Neural progenitor cell (in vitro differentiated cells): ENCODE results near the gene NCEH1. TPM values are rescaled to one million over a fixed set of nuclear protein-coding genes. Genes with fewer than 3 reads are reported as not detected.

Experiments
- DNase-seq: peaks from one replicate; pipeline ENCODE4 v3.0.0-alpha.2; 2016; ENCODE audit warnings: low spot score
- H2AFZ ChIP-seq: fragments of 200-600 bp; sonication (generic); replicated peaks from 2 replicates; pipeline ENCODE4 v1.6.1; 2016; ENCODE audit warnings: antibody characterized with exemption
- H3F3A ChIP-seq: fragments of 200-600 bp; sonication (generic); 2 replicates; pipeline ENCODE4 v1.6.1; 2016; ENCODE audit warnings: antibody characterized with exemption, low read depth
- H3K27ac ChIP-seq: fragments of 200-600 bp; sonication (generic); 2 replicates; pipeline ENCODE4 v1.5.1; 2016; ENCODE audit warnings: mild to moderate bottlenecking
- H3K27me3 ChIP-seq: fragments of 200-600 bp; sonication (generic); 2 replicates; pipeline ENCODE4 v1.6.1; 2016; ENCODE audit warnings: mild to moderate bottlenecking, moderate library complexity
- H3K36me3 ChIP-seq: fragments of 200-600 bp; sonication (generic); 2 replicates; pipeline ENCODE4 v1.5.1; 2016
- H3K4me1 ChIP-seq: fragments of 200-600 bp; sonication (generic); 2 replicates; pipeline ENCODE4 v1.6.1; 2016; ENCODE audit warnings: mixed run types
- H3K4me2 ChIP-seq: fragments of 200-600 bp; sonication (generic); 2 replicates; pipeline ENCODE4 v1.6.1; 2016
- H3K4me3 ChIP-seq: fragments of 200-600 bp; sonication (generic); 2 replicates; pipeline ENCODE4 v1.5.1; 2016
- H3K79me2 ChIP-seq: fragments of 200-600 bp; sonication (generic); 2 replicates; pipeline ENCODE4 v1.6.1; 2016; ENCODE audit warnings: low read depth
- H3K9ac ChIP-seq: fragments of 200-600 bp; sonication (generic); 2 replicates; pipeline ENCODE4 v1.6.1; 2016
- H3K9me3 ChIP-seq: fragments of 200-600 bp; sonication (generic); 2 replicates; pipeline ENCODE4 v1.5.1; 2016; ENCODE audit warnings: low read depth
- H4K20me1 ChIP-seq: fragments of 200-600 bp; sonication (generic); 2 replicates; pipeline ENCODE4 v1.6.1; 2016; ENCODE audit warnings: low read depth
- H3K27ac Mint-ChIP-seq: 3 replicates; pipeline ENCODE4 v1.8.0; 2021; ENCODE audit warnings: mixed read lengths
- H3K27me3 Mint-ChIP-seq: 2 replicates; pipeline ENCODE4 v1.8.0; 2022; ENCODE audit warnings: low read depth, mild to moderate bottlenecking, inconsistent platforms, moderate library complexity, mixed read lengths; ENCODE audit not compliant: insufficient read depth
- H3K36me3 Mint-ChIP-seq: 3 replicates; pipeline ENCODE4 v1.8.0; 2021; ENCODE audit warnings: mixed read lengths
- H3K4me1 Mint-ChIP-seq: 3 replicates; pipeline ENCODE4 v1.8.0; 2021; ENCODE audit warnings: mixed read lengths
- H3K4me3 Mint-ChIP-seq: 3 replicates; pipeline ENCODE4 v1.8.0; 2021; ENCODE audit warnings: mild to moderate bottlenecking, moderate library complexity, mixed read lengths
- H3K9me3 Mint-ChIP-seq: 3 replicates; pipeline ENCODE4 v1.8.0; 2020; ENCODE audit warnings: mixed read lengths
- CTCF ChIP-seq: fragments of 200-600 bp; sonication (generic); IDR thresholded peaks from 2 replicates; pipeline ENCODE4 v1.5.1; 2017; ENCODE audit warnings: antibody characterized with exemption, mild to moderate bottlenecking
- EZH2 ChIP-seq: fragments of 200-600 bp; sonication (generic); IDR thresholded peaks from 2 replicates; pipeline ENCODE4 v1.6.1; 2017; ENCODE audit warnings: antibody characterized with exemption, mild to moderate bottlenecking, moderate library complexity
- EZH2phosphoT487 ChIP-seq: fragments of 200-600 bp; sonication (generic); IDR thresholded peaks from 2 replicates; pipeline ENCODE4 v1.6.1; 2017; ENCODE audit warnings: antibody characterized with exemption
- total RNA-seq: library from RNA; depleted of rRNA; stranded (reverse); fragments of >200 nt; gene quantifications from 2 replicates; pipeline ENCODE4 v1.2.3, GENCODE V29; 2015; ENCODE audit warnings: low replicate concordance

NCEH1 gene
- total RNA-seq, 1 donor from 2014 or later: 7.7 TPM

- no peak overlapping the region for H3K4me2 ChIP-seq
- peaks cover 13% of the 10 kb centered on the region for H3F3A ChIP-seq
- Mint-ChIP-seq H3K27ac (no peak overlapping the region), H3K27me3 (peaks cover 7% of the 10 kb centered on the region), H3K4me1 (peaks cover 25% of the 10 kb centered on the region), H3K4me3 (no peak overlapping the region), H3K9me3 (peaks cover 3% of the 10 kb centered on the region), H3K36me3 (no peaks in the 10 kb centered on the region)
- no peaks in the 10 kb centered on the region for H4K20me1 ChIP-seq
- DNase-seq: no peak
- no peaks in the 10 kb centered on the region for H3K36me3 ChIP-seq
- no peaks in the 10 kb centered on the region for H3K27me3 ChIP-seq
- H2AFZ ChIP-seq: no peak overlapping the region
- no peak overlapping the region for H3K9ac ChIP-seq
- no peaks in the 10 kb centered on the region for H3K9me3 ChIP-seq
- no peaks in the 10 kb centered on the region for H3K4me1 ChIP-seq
- no peak overlapping the region for H3K27ac ChIP-seq
- no peaks in the 10 kb centered on the region for H3K79me2 ChIP-seq
- TF ChIP-seq CTCF (no peak), EZH2 (no peak), EZH2phosphoT487 (no peak)
- no peak overlapping the region for H3K4me3 ChIP-seq
Measured at GRCh38 chr3:172655388-172655787, 55.5 kb downstream of the NCEH1 start.

GRCh38 chr3:172654470-172654869 lies 56.4 kb downstream of the NCEH1 start:
- no peaks in the 10 kb centered on the region for H3K79me2 ChIP-seq
- no peak for DNase-seq
- H3K27me3 ChIP-seq: no peaks in the 10 kb centered on the region
- H3K4me2 ChIP-seq: no peak overlapping the region
- no peak overlapping the region for H3K27ac ChIP-seq
- H3K4me3 Mint-ChIP-seq: no peak overlapping the region
- peaks cover 13% of the 10 kb centered on the region for H3F3A ChIP-seq
- H3K27ac Mint-ChIP-seq: no peak overlapping the region
- peaks cover 3% of the 10 kb centered on the region for H3K9me3 Mint-ChIP-seq
- H3K36me3 ChIP-seq: no peaks in the 10 kb centered on the region
- no peaks in the 10 kb centered on the region for H3K4me1 ChIP-seq
- H3K4me1 Mint-ChIP-seq: peaks cover 28% of the 10 kb centered on the region
- H3K36me3 Mint-ChIP-seq: no peaks in the 10 kb centered on the region
- no peaks in the 10 kb centered on the region for H3K9me3 ChIP-seq
- H4K20me1 ChIP-seq: no peaks in the 10 kb centered on the region
- TF ChIP-seq EZH2phosphoT487 (no peak), CTCF (no peak), EZH2 (no peak)
- H3K4me3 ChIP-seq: no peak overlapping the region
- H3K9ac ChIP-seq: no peak overlapping the region
- no peak overlapping the region for H2AFZ ChIP-seq
- peaks cover 7% of the 10 kb centered on the region for H3K27me3 Mint-ChIP-seq

GRCh38 chr3:172653004-172653572 lies 57.8 kb downstream of the NCEH1 start:
- no peaks in the 10 kb centered on the region for H3K4me1 ChIP-seq
- H3K27me3 Mint-ChIP-seq: peaks cover 7% of the 10 kb centered on the region
- no peak overlapping the region for H3K4me3 Mint-ChIP-seq
- H3K36me3 ChIP-seq: no peaks in the 10 kb centered on the region
- no peak overlapping the region for H2AFZ ChIP-seq
- peaks cover 19% of the 10 kb centered on the region for H3K4me1 Mint-ChIP-seq
- H3K4me2 ChIP-seq: peak overlapping the region; percentile 27
- H3K9ac ChIP-seq: no peak overlapping the region
- H3K27ac Mint-ChIP-seq: no peak overlapping the region
- H3K79me2 ChIP-seq: no peaks in the 10 kb centered on the region
- no peaks in the 10 kb centered on the region for H4K20me1 ChIP-seq
- no peaks in the 10 kb centered on the region for H3K27me3 ChIP-seq
- H3K9me3 ChIP-seq: no peaks in the 10 kb centered on the region
- H3K27ac ChIP-seq: peak overlapping the region; percentile 39
- peak; percentile 69 for DNase-seq
- H3K9me3 Mint-ChIP-seq: peaks cover 3% of the 10 kb centered on the region
- peaks cover 13% of the 10 kb centered on the region for H3F3A ChIP-seq
- TF ChIP-seq CTCF: no peak
- no peak for TF ChIP-seq EZH2
- TF ChIP-seq EZH2phosphoT487: no peak
- no peaks in the 10 kb centered on the region for H3K36me3 Mint-ChIP-seq
- no peak overlapping the region for H3K4me3 ChIP-seq
